CD14-positive monocyte (primary cell): ENCODE results near the gene CDK16. TPM values are rescaled to one million over a fixed set of nuclear protein-coding genes. Genes with fewer than 3 reads are reported as not detected.

Experiments used
- DNase-seq, 3 donors: peaks; one replicate each; pipeline ENCODE4 v3.0.0-alpha.2; 2011 to 2022
- H2AFZ ChIP-seq: 2 replicates; pipeline ENCODE4 v1.6.0; 2012; ENCODE audit warnings: mild to moderate bottlenecking, low read depth, low read length, inconsistent platforms; ENCODE audit not compliant: insufficient read depth, poor library complexity, severe bottlenecking
- H3K27ac ChIP-seq, 2 donors: 1 replicate in 1 of 2; 2 replicates in 1 of 2; pipeline ENCODE4 v1.5.1; 2012 to 2013; ENCODE audit warnings: low read length in 2 of 2, control low read depth in 1 of 2, inconsistent platforms in 1 of 2, low read depth in 1 of 2, mild to moderate bottlenecking in 1 of 2
- H3K27me3 ChIP-seq, 2 donors: one replicate each; pipeline versions ENCODE4 v1.6.0 to v1.6.1; 2011 to 2013; ENCODE audit warnings: low read length in 2 of 2; ENCODE audit not compliant: control insufficient read depth in 2 of 2, insufficient read depth in 2 of 2
- H3K36me3 ChIP-seq, 2 donors: replicated peaks in 1 of 2; 1 replicate in 1 of 2; 2 replicates in 1 of 2; pipeline versions ENCODE4 v1.5.1 to v1.6.1; 2012 to 2013; ENCODE audit warnings: low read length in 2 of 2, control low read depth in 1 of 2, inconsistent platforms in 1 of 2, mild to moderate bottlenecking in 1 of 2; ENCODE audit not compliant: insufficient read depth in 2 of 2, control insufficient read depth in 1 of 2
- H3K4me1 ChIP-seq, 2 donors: 1 replicate in 1 of 2; 2 replicates in 1 of 2; pipeline versions ENCODE4 v1.5.1 to v1.6.1; 2012 to 2013; ENCODE audit warnings: low read length in 2 of 2, control low read depth in 1 of 2, inconsistent platforms in 1 of 2, mild to moderate bottlenecking in 1 of 2, moderate library complexity in 1 of 2; ENCODE audit not compliant: insufficient read depth in 2 of 2, control insufficient read depth in 1 of 2
- H3K4me2 ChIP-seq: replicated peaks from 2 replicates; pipeline ENCODE3; 2012; ENCODE audit warnings: low read length, moderate library complexity, mild to moderate bottlenecking; ENCODE audit not compliant: poor library complexity, severe bottlenecking; ENCODE audit errors: extremely low read depth
- H3K4me3 ChIP-seq, 3 experiments: fragments of 200-600 bp in 1 of 3; sonication (generic) in 1 of 3; replicated peaks in 1 of 3; 1 replicate in 2 of 3; 2 replicates in 1 of 3; pipeline ENCODE4 v1.5.1; 2011 to 2013; ENCODE audit warnings: low read length in 3 of 3, mild to moderate bottlenecking in 3 of 3, control low read depth in 2 of 3, low read depth in 2 of 3, inconsistent platforms in 1 of 3, moderate library complexity in 1 of 3
- H3K79me2 ChIP-seq: 2 replicates; pipeline ENCODE4 v1.6.0; 2012; ENCODE audit warnings: mild to moderate bottlenecking, control low read depth, inconsistent platforms, low read length, moderate library complexity; ENCODE audit not compliant: insufficient read depth
- H3K9ac ChIP-seq: 2 replicates; pipeline ENCODE4 v1.6.0; 2017; ENCODE audit warnings: low read length, mild to moderate bottlenecking; ENCODE audit not compliant: insufficient read depth, poor library complexity, severe bottlenecking
- H3K9me3 ChIP-seq, 2 donors: replicated peaks in 1 of 2; 1 replicate in 1 of 2; 2 replicates in 1 of 2; pipeline versions ENCODE4 v1.5.1 to v1.6.1; 2012 to 2013; ENCODE audit warnings: low read length in 2 of 2, control low read depth in 1 of 2; ENCODE audit not compliant: control insufficient read depth in 1 of 2, insufficient read depth in 1 of 2
- H4K20me1 ChIP-seq: 2 replicates; pipeline ENCODE4 v1.6.0; 2012; ENCODE audit warnings: mild to moderate bottlenecking, low read length, control low read depth, moderate library complexity; ENCODE audit not compliant: insufficient read depth
- H3K27ac Mint-ChIP-seq, 7 donors: one replicate each; pipeline ENCODE4 v1.8.0; 2020; ENCODE audit warnings: mild to moderate bottlenecking in 7 of 7, mixed read lengths in 7 of 7, moderate library complexity in 6 of 7, inconsistent platforms in 2 of 7
- H3K27me3 Mint-ChIP-seq, 3 donors: one replicate each; pipeline ENCODE4 v1.8.0; 2021 to 2022; ENCODE audit warnings: low read depth in 3 of 3, mild to moderate bottlenecking in 3 of 3, mixed read lengths in 3 of 3, moderate library complexity in 3 of 3, inconsistent platforms in 1 of 3
- H3K36me3 Mint-ChIP-seq, 2 donors: one replicate each; pipeline ENCODE4 v1.8.0; 2020; ENCODE audit warnings: mixed read lengths in 2 of 2, inconsistent platforms in 1 of 2, mild to moderate bottlenecking in 1 of 2
- H3K4me1 Mint-ChIP-seq: one replicate; pipeline ENCODE4 v1.8.0; 2020; ENCODE audit warnings: mild to moderate bottlenecking, mixed read lengths
- H3K4me3 Mint-ChIP-seq, 2 donors: one replicate each; pipeline ENCODE4 v1.8.0; 2020; ENCODE audit warnings: mild to moderate bottlenecking in 2 of 2, mixed read lengths in 2 of 2, moderate library complexity in 1 of 2
- H3K9me3 Mint-ChIP-seq, 7 donors: one replicate each; pipeline ENCODE4 v1.8.0; 2020 to 2022; ENCODE audit warnings: mixed read lengths in 7 of 7, mild to moderate bottlenecking in 6 of 7, moderate library complexity in 6 of 7, inconsistent platforms in 2 of 7
- CTCF ChIP-seq: fragments of 200-600 bp; IDR thresholded peaks from one replicate; pipeline ENCODE4 v1.8.0; 2022; ENCODE audit warnings: antibody characterized with exemption, mild to moderate bottlenecking
- WGBS: methylation state at CpG from one replicate; pipeline ENCODE4 v1.1.5; 2013; ENCODE audit warnings: missing lambda C conversion rate; ENCODE audit not compliant: insufficient coverage; 5-methylcytosine and 5-hydroxymethylcytosine counted together
- intact Hi-C, 2 donors: fragments of 100-400 bp; cut with micrococcal nuclease; formaldehyde crosslinking; loops; one replicate each; pipeline versions ENCODE4 v1.15.0 to v1.15.1; 2023
- polyA plus RNA-seq, 3 donors: library from polyadenylated mRNA; depleted of rRNA in 1 of 3; unstranded in 2 of 3; stranded (reverse) in 1 of 3; fragments of 300-500 nt in 2 of 3; fragments of >200 nt in 1 of 3; fragmentation: Illumina TruSeq in 2 of 3; gene quantifications; 1 replicate in 2 of 3; 2 replicates in 1 of 3; pipeline ENCODE4 v1.2.3, GENCODE V29; 2012 to 2021

CDK16 gene
- polyA plus RNA-seq, 3 donors: 7.3 to 97.4 (median 14.1) TPM

- Histone ChIP-seq H3K9ac (no peak overlapping the region), H3K27ac (no peak overlapping the region), H3K4me1 (no peaks in the 10 kb centered on the region), H3K4me3 (no peak overlapping the region), H3K4me2 (no peak overlapping the region), H2AFZ (no peak overlapping the region), H4K20me1 (no peaks in the 10 kb centered on the region), H3K79me2 (no peaks in the 10 kb centered on the region), H3K9me3 (no peaks in the 10 kb centered on the region), H3K27me3 (no peaks in the 10 kb centered on the region), H3K36me3 (no peaks in the 10 kb centered on the region)
- no CpG with 5 or more reads among the region's 2 CpGs for WGBS
- no peak for TF ChIP-seq CTCF
- Mint-ChIP-seq H3K4me1 (no peaks in the 10 kb centered on the region), H3K27me3 (peaks cover 0 to 50% (median 0%) of the 10 kb centered on the region in 3 donors), H3K9me3 (peaks cover 0 to 9% (median 0%) of the 10 kb centered on the region in 7 donors), H3K4me3 (no peak overlapping the region), H3K36me3 (no peaks in the 10 kb centered on the region), H3K27ac (no peak overlapping the region)
- DNase-seq: no peak
- intact Hi-C loops: no loop called here
These were observed 60.2 kb downstream of the CDK16 start for GRCh38 chrX:47278691-47279090.

Other genes with a start within 250 kb of the CDK16 start
- not detected for gene RGN, start 140.2 kb upstream of the CDK16 start, polyA plus RNA-seq
- 100 to 1,000 TPM in 2 of 3 donors, 10 to 100 TPM in 1; 35.2 to 139 (median 104) TPM for gene NDUFB11, start 74.0 kb upstream of the CDK16 start, polyA plus RNA-seq
- gene RBM10, start 73.5 kb upstream of the CDK16 start, polyA plus RNA-seq: 10 to 100 TPM in 2 of 3 donors, 1 to 10 TPM in 1; 7.3 to 29.4 (median 14.0) TPM
- 100 to 1,000 TPM; 125 to 157 (median 150) TPM for gene UBA1, start 24.9 kb upstream of the CDK16 start, polyA plus RNA-seq
- 1 to 10 TPM; 6.7 to 9.7 (median 8.8) TPM for gene USP11, start 14.3 kb downstream of the CDK16 start, polyA plus RNA-seq
- not detected for gene ZNF157, start 151.9 kb downstream of the CDK16 start, polyA plus RNA-seq